Mucosa of descending colon (tissue), 3 donors: ENCODE results near the gene NOX5. TPM values are rescaled to one million over a fixed set of nuclear protein-coding genes. Genes with fewer than 3 reads are reported as not detected.

Experiments used
- ATAC-seq: fragments of 200-7000 bp; cut with Tn5 transposase; one replicate; pipeline ENCODE4 v1.9.1; 2020; ENCODE audit warnings: mild to moderate bottlenecking, moderate library complexity
- DNase-seq, 3 donors: peaks; one replicate each; pipeline ENCODE4 v3.0.0-alpha.2; 2020
- H3K36me3 ChIP-seq: fragments of 200-600 bp; one replicate; pipeline ENCODE4 v1.8.0; 2021; ENCODE audit warnings: low read depth, mild to moderate bottlenecking
- H3K4me1 ChIP-seq: fragments of 200-600 bp; one replicate; pipeline ENCODE4 v1.8.0; 2021; ENCODE audit warnings: low read depth, mild to moderate bottlenecking
- H3K4me3 ChIP-seq: fragments of 200-600 bp; one replicate; pipeline ENCODE4 v1.8.0; 2021; ENCODE audit warnings: mild to moderate bottlenecking
- H3K9me3 ChIP-seq: fragments of 200-600 bp; one replicate; pipeline ENCODE4 v1.8.0; 2021; ENCODE audit warnings: mild to moderate bottlenecking
- intact Hi-C, 2 donors: fragments of 100-400 bp; cut with DNase I in 1 of 2; cut with micrococcal nuclease in 1 of 2; formaldehyde crosslinking; loops; one replicate each; pipeline versions ENCODE4 v1.11.0 to v1.11.1; 2022; cut with DNase I, micrococcal nuclease
- total RNA-seq, 3 donors: library from RNA; stranded (reverse); fragmentation: NEBNext Ultra II Directional in 2 of 3; extraction: Animal tissue kit (Norgen Biotek cat#: 25700) in 2 of 3; gene quantifications; one replicate each; pipeline versions ENCODE4 v1.2.1 to v1.2.4, GENCODE V29; 2021 to 2023
- TF ChIP-seq, protein P1 (sequence below): fragments of 200-600 bp; IDR thresholded peaks from one replicate; pipeline ENCODE4 v1.8.0; 2022; ENCODE audit warnings: antibody characterized with exemption, mild to moderate bottlenecking
- donor health status: DM: no; HTN: no; CAD: no; lungs with moderate emphysema.
- donor health status: DM: no; HTN: no; CAD: no.
- donor health status: DM: no; HTN: yes; CAD: no.

NOX5 gene
- total RNA-seq, 3 donors from 2014 or later: 0.13 to 0.17 TPM; not detected in 1

DNA sequence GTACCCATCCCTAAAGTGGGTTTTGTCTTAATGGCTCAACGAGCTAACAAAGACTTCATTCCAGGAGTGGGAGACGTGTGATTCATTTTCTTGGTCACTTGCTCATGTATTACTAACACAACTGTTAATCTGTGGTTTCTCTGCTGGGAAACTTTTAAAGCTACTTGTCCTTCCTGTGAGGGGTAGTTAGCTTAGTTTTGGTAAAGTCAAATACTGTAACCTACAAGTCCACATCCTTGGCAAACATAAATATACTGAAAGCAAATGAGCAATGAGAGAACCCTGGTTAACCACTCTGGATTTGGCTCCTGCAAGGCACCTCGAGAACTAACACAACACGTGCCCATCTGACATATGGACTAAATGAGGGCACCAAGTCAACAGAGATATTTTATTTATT is 19.9 kb downstream of the NOX5 start:
- TF ChIP-seq, protein P1, sequence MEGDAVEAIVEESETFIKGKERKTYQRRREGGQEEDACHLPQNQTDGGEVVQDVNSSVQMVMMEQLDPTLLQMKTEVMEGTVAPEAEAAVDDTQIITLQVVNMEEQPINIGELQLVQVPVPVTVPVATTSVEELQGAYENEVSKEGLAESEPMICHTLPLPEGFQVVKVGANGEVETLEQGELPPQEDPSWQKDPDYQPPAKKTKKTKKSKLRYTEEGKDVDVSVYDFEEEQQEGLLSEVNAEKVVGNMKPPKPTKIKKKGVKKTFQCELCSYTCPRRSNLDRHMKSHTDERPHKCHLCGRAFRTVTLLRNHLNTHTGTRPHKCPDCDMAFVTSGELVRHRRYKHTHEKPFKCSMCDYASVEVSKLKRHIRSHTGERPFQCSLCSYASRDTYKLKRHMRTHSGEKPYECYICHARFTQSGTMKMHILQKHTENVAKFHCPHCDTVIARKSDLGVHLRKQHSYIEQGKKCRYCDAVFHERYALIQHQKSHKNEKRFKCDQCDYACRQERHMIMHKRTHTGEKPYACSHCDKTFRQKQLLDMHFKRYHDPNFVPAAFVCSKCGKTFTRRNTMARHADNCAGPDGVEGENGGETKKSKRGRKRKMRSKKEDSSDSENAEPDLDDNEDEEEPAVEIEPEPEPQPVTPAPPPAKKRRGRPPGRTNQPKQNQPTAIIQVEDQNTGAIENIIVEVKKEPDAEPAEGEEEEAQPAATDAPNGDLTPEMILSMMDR: no peak
- DNase-seq (no peak), ATAC-seq (no peak)
- H3K4me1 ChIP-seq: no peaks in the 10 kb centered on the region
- H3K4me3 ChIP-seq: no peak overlapping the region
- H3K9me3 ChIP-seq: no peaks in the 10 kb centered on the region
- H3K36me3 ChIP-seq: no peaks in the 10 kb centered on the region
- intact Hi-C loops: no loop called here

DNA sequence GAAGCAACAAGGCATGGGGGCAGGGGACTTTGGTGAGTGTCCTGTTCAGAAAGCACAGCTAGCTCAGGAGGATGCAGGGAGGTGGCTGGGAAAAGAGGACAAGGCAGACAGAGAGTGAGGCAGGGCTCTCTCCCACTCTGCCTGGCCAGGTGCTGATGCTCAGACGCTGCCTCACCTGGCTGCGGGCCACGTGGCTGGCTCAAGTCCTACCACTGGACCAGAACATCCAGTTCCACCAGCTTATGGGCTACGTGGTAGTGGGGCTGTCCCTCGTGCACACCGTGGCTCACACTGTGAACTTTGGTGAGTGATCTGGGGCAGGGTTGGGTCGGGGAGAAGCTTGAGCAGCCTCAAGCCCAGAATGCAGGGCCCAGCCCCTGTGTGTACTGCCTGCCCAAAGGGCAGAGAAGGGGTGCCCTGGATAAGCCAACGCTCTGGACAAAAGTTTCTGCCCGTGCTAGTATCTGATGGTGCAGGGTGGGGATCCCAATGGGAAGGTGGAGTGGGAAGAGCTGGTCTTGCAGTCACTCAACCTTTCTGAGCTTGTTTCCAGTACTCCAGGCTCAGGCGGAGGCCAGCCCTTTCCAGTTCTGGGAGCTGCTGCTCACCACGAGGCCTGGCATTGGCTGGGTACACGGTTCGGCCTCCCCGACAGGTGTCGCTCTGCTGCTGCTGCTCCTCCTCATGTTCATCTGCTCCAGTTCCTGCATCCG is 20.9 kb downstream of the NOX5 start:
- peak; percentile 76 for ATAC-seq
- peak in 2 of 3 donors; percentile 49 to 57 for DNase-seq
- Histone ChIP-seq H3K4me1 (no peaks in the 10 kb centered on the region), H3K4me3 (no peak overlapping the region), H3K36me3 (no peaks in the 10 kb centered on the region), H3K9me3 (no peaks in the 10 kb centered on the region)
- intact Hi-C loops: no loop called here
- TF ChIP-seq, protein P1: no peak

DNA sequence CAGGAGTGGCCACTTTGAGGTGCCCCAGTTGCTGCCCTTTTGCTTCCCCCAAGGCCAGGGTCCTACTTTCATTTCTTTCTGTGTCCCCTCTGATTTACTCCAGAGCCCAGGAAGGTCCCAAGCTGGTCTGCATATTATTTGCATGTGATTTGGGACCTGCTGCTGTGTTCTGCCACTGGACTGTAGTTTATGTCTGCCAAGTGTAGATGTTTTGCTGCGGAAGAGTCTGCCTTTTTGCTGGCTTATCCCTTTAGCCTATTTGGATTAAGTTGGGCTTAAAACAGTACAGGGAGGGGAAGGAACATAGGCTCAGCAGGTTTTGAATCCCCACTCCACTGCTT is 21.4 kb downstream of the NOX5 start:
- ATAC-seq (no peak), DNase-seq (no peak)
- Histone ChIP-seq H3K36me3 (no peaks in the 10 kb centered on the region), H3K9me3 (no peaks in the 10 kb centered on the region), H3K4me3 (no peak overlapping the region), H3K4me1 (no peaks in the 10 kb centered on the region)
- TF ChIP-seq, protein P1: no peak
- intact Hi-C loops: no loop called here

DNA sequence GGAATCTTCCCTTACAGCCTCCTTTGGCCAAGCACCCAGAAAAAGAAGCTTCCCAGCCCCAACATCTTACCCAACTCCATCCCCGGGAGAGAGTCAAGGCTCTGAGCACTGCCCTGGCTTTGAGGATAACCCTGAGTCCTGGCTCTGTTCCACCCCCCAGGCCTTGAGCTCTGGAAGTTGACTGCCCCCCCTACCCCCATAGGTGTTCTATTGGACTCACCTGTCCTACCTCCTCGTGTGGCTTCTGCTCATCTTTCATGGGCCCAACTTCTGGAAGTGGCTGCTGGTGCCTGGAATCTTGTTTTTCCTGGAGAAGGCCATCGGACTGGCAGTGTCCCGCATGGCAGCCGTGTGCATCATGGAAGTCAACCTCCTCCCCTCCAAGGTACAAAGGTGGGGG is 22.3 kb downstream of the NOX5 start:
- Histone ChIP-seq H3K36me3 (no peaks in the 10 kb centered on the region), H3K4me3 (no peak overlapping the region), H3K4me1 (no peaks in the 10 kb centered on the region), H3K9me3 (no peaks in the 10 kb centered on the region)
- intact Hi-C loops: no loop called here
- DNase-seq (no peak), ATAC-seq (no peak)
- TF ChIP-seq, protein P1: no peak

DNA sequence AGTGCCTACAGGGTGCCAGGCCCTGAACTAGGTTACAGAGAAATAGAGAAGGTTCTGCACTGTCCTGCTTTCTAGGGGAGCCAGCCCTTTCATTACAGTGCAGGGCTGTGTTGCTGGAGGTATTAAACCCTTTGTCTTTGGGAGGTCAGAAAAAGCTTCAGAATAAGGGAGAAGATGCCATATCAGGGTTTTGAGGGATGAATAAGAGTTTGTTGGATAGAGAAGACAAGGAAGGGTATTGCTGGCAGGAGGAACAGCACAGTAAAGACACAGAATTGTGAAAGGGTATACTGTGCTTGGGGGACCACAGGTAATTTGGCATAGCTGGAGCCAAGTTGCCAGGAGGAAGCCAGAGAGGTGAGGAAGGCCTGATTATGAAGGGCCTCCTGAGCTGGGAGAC is 23.0 kb downstream of the NOX5 start:
- TF ChIP-seq, protein P1: no peak
- ATAC-seq: no peak
- intact Hi-C loops: no loop called here
- no peak for DNase-seq
- no peak overlapping the region for H3K4me3 ChIP-seq
- no peaks in the 10 kb centered on the region for H3K36me3 ChIP-seq
- no peaks in the 10 kb centered on the region for H3K9me3 ChIP-seq
- no peaks in the 10 kb centered on the region for H3K4me1 ChIP-seq

DNA sequence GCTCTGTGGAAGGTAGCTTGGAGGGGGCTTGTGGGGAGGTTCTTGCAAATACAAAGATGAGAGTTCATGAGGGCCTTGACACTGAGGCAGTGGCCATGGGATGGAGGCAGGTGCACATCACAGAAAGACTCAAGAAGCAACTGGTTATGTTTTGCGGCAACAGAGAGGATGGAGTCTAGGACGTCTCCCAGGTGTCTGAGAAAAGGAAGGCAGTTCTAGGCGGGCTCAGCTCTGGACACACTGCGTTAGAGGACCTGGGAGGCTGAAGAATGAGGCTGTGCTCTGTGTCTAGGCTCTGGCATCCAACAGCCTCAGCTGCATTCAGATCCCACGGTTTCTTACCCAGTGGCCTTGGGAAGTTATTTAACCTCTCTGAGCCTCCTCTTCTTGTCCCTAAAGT is 23.5 kb downstream of the NOX5 start:
- intact Hi-C loops: no loop called here
- no peaks in the 10 kb centered on the region for H3K4me1 ChIP-seq
- no peaks in the 10 kb centered on the region for H3K36me3 ChIP-seq
- TF ChIP-seq, protein P1: no peak
- no peak overlapping the region for H3K4me3 ChIP-seq
- DNase-seq: no peak
- ATAC-seq: no peak
- H3K9me3 ChIP-seq: no peaks in the 10 kb centered on the region
